HL-60 (cell line): ENCODE data around the gene IGF2R.
"Not testable (repeated sequence)": the region's sequence is repeated elsewhere in the genome, so short reads cannot be mapped to it uniquely, and the experiment has no call there.

Experiments
- DNase-seq, 2 experiments: peaks; one replicate each; pipeline ENCODE4 v3.0.0-alpha.2; 2010 to 2020; ENCODE audit warnings: low read depth in 1 of 2, low spot score in 1 of 2
- H3K27ac ChIP-seq: fragments of 250-450 bp; sonication (Bioruptor Pico); replicated peaks from 2 replicates; pipeline ENCODE4 v1.5.1; 2020; ENCODE audit warnings: mild to moderate bottlenecking, moderate library complexity
- H3K27me3 ChIP-seq: fragments of 250-450 bp; sonication (Bioruptor Pico); 2 replicates; pipeline ENCODE4 v1.5.1; 2021; ENCODE audit warnings: mild to moderate bottlenecking, moderate library complexity; ENCODE audit not compliant: insufficient read depth, poor library complexity, severe bottlenecking
- H3K4me3 ChIP-seq: replicated peaks from 2 replicates; pipeline ENCODE4 v1.5.1; 2011; ENCODE audit warnings: mild to moderate bottlenecking, control low read depth, low read length; ENCODE audit not compliant: insufficient read depth
- GABPA ChIP-seq: IDR thresholded peaks from 2 replicates; pipeline ENCODE4 v1.6.1; 2012; ENCODE audit warnings: low read depth
- POLR2AphosphoS5 ChIP-seq: IDR thresholded peaks from 2 replicates; pipeline ENCODE4 v1.6.1; 2012; ENCODE audit warnings: low read depth
- REST ChIP-seq: IDR thresholded peaks from 2 replicates; pipeline ENCODE4 v1.6.1; 2012; ENCODE audit warnings: low read depth; ENCODE audit not compliant: insufficient replicate concordance
- SPI1 ChIP-seq: IDR thresholded peaks from 2 replicates; pipeline ENCODE4 v1.6.1; 2012; ENCODE audit warnings: low read depth, mild to moderate bottlenecking, borderline replicate concordance
- TF ChIP-seq, protein P1 (sequence below): IDR thresholded peaks from one replicate; pipeline ENCODE4 v1.5.1; 2011; ENCODE audit warnings: low read length, control low read depth, inconsistent platforms; ENCODE audit not compliant: insufficient read depth

IGF2R gene

DNA sequence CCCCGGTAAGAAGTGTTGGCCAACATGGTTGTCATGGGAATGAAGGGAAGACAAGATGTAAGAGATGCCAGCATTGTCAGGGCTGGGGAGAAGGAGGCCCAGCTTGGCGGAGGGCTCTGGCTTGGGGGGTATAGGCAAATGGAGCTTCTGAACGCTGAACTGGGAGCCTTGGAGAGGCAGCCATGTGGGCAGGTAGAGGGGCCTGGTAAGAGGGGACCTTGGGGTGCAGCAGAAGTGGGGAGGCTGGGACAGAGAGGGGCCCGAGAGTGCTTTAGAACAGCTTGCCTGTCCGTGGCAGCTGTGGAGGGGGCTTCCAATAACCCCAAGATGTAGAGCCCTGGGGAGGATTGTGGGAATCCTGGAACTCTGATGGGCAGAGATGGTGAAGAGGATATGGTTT lies 155.7 kb downstream of the IGF2R start:
- Histone ChIP-seq H3K27me3 (no peaks in the 10 kb centered on the region), H3K27ac (no peak overlapping the region), H3K4me3 (no peak overlapping the region)
- no peak for DNase-seq
- TF ChIP-seq POLR2AphosphoS5 (no peak), SPI1 (no peak), REST (no peak), GABPA (no peak)
- TF ChIP-seq, protein P1, sequence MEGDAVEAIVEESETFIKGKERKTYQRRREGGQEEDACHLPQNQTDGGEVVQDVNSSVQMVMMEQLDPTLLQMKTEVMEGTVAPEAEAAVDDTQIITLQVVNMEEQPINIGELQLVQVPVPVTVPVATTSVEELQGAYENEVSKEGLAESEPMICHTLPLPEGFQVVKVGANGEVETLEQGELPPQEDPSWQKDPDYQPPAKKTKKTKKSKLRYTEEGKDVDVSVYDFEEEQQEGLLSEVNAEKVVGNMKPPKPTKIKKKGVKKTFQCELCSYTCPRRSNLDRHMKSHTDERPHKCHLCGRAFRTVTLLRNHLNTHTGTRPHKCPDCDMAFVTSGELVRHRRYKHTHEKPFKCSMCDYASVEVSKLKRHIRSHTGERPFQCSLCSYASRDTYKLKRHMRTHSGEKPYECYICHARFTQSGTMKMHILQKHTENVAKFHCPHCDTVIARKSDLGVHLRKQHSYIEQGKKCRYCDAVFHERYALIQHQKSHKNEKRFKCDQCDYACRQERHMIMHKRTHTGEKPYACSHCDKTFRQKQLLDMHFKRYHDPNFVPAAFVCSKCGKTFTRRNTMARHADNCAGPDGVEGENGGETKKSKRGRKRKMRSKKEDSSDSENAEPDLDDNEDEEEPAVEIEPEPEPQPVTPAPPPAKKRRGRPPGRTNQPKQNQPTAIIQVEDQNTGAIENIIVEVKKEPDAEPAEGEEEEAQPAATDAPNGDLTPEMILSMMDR, result no peak

DNA sequence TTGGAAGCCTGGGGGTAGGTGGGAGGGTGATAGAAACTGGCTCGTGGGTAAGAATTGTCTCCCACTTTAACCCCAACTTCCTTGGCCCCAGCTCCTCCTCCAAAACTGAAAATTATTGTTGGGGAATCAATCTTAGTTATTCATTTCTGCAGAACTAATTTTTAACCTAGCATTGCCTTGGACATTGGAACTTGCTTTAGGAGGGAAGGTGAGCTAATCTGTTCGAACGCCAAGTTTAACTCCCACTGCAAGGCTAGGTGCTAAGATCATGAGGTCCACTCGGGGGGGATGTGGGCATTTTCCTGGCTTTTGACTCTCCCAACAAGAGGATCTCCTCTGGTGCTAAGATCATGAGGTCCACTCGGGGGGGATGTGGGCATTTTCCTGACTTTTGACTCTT lies 156.2 kb downstream of the IGF2R start:
- DNase-seq, H3K27me3 ChIP-seq, H3K4me3 ChIP-seq, H3K27ac ChIP-seq: not testable (repeated sequence)

GRCh38 chr6:160127270-160128124 lies 158.6 kb downstream of the IGF2R start:
- TF ChIP-seq, protein P1, result no peak
- TF ChIP-seq GABPA, result no peak
- no peak for TF ChIP-seq POLR2AphosphoS5
- no peak for TF ChIP-seq SPI1
- no peak for TF ChIP-seq REST
- Histone ChIP-seq H3K27me3 (no peaks in the 10 kb centered on the region), H3K4me3 (no peak overlapping the region), H3K27ac (no peak overlapping the region)
- no peak for DNase-seq

DNA sequence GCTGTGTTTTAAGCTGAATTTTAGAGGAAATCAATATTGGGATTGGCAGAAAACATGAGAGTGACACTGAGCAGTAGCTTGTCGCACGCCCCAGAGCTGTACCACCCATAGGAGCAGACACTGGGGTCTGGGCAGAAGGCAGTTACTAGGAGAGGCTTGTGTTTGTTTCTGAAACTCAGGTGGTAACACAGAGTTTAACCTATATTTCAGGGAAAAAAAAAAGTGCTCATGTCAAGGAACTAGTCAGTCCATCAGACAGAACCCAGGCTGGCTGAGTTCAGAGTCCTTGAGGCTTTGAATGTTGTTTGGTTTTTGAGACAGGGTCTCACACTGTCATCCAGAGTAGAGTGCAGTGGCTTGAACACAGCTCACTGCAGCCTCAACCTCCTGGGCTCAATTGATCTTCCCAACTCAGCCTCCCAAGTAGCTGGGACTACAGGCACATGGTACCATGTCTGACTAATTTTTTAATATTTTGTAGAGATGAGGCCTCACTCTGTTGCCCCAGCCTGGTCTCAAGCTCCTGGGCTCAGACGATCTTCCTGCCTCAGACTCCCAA lies 159.3 kb downstream of the IGF2R start:
- H3K27ac ChIP-seq, result no peak overlapping the region
- H3K4me3 ChIP-seq, result no peak overlapping the region
- TF ChIP-seq REST (no peak), POLR2AphosphoS5 (no peak), SPI1 (no peak), GABPA (no peak)
- TF ChIP-seq, protein P1, result no peak
- peaks cover 2% of the 10 kb centered on the region for H3K27me3 ChIP-seq
- DNase-seq, result no peak
